Measurements from ENCODE around the gene ZYG11B. TPM values are rescaled to one million over a fixed set of nuclear protein-coding genes. Genes with fewer than 3 reads are reported as not detected.
"Not testable (repeated sequence)": the region's sequence is repeated elsewhere in the genome, so short reads cannot be mapped to it uniquely, and the experiment has no call there.

Gene ZYG11B
- total RNA-seq, 4 donors from 2014 or later, result 23.4 to 46.2 (median 42.1) TPM

- no peak for TF ChIP-seq CTCF (IDR thresholded peaks at IDR 0.05)
- ATAC-seq (ENCODE audit: low FRiP score), result no peak
- DNase-seq (ENCODE audit: low spot score), result no peak
Observed at GRCh38 chr1:52756020-52756419, 29.8 kb downstream of the ZYG11B start.

- ATAC-seq (ENCODE audit: low FRiP score), result no peak
- TF ChIP-seq CTCF (IDR thresholded peaks at IDR 0.05), result no peak
- no peak for DNase-seq (ENCODE audit: low spot score)
Observed at GRCh38 chr1:52759908-52760307, 33.7 kb downstream of the ZYG11B start.

GRCh38 chr1:52767596-52768280 lies 41.5 kb downstream of the ZYG11B start:
- no peak for ATAC-seq (ENCODE audit: low FRiP score)
- no peak for TF ChIP-seq CTCF (IDR thresholded peaks at IDR 0.05)
- DNase-seq (ENCODE audit: low spot score), result no peak

GRCh38 chr1:52769346-52770033 lies 43.2 kb downstream of the ZYG11B start:
- ATAC-seq (ENCODE audit: low FRiP score) (no peak), DNase-seq (ENCODE audit: low spot score) (no peak)
- TF ChIP-seq CTCF (IDR thresholded peaks at IDR 0.05), result no peak

GRCh38 chr1:52771384-52771783 lies 45.1 kb downstream of the ZYG11B start:
- DNase-seq (ENCODE audit: low spot score) (no peak), ATAC-seq (ENCODE audit: low FRiP score) (no peak)
- TF ChIP-seq CTCF (IDR thresholded peaks at IDR 0.05), result no peak

- TF ChIP-seq CTCF (IDR thresholded peaks at IDR 0.05), result no peak
- DNase-seq (ENCODE audit: low spot score), result no peak
Observed at GRCh38 chr1:52786148-52786547, 59.9 kb downstream of the ZYG11B start.

GRCh38 chr1:52790429-52790828 lies 64.2 kb downstream of the ZYG11B start:
- ATAC-seq (ENCODE audit: low FRiP score), result not testable (repeated sequence)

More at GRCh38 chr1:52786148-52786547, 59.9 kb downstream of the ZYG11B start:
- ATAC-seq (ENCODE audit: low FRiP score), result no peak

More at GRCh38 chr1:52790429-52790828, 64.2 kb downstream of the ZYG11B start:
- DNase-seq (ENCODE audit: low spot score), result not testable (repeated sequence)

All from omental fat pad (tissue), 4 donors.